Osteoblast (primary cell): ENCODE results near the gene KCNH3. TPM values are rescaled to one million over a fixed set of nuclear protein-coding genes. Genes with fewer than 3 reads are reported as not detected.

Experiments
- DNase-seq: peaks from one replicate; pipeline ENCODE4 v3.0.0; 2011; ENCODE audit warnings: low spot score, mixed read lengths; ENCODE audit not compliant: insufficient read length; ENCODE audit errors: missing footprints
- H2AFZ ChIP-seq: 2 replicates; pipeline ENCODE4 v1.6.0; 2011; ENCODE audit warnings: mild to moderate bottlenecking, low read length
- H3K27ac ChIP-seq: 2 replicates; pipeline ENCODE4 v1.5.1; 2011; ENCODE audit warnings: mild to moderate bottlenecking, low read depth, low read length, moderate library complexity
- H3K27me3 ChIP-seq: 2 replicates; pipeline ENCODE4 v1.6.0; 2012; ENCODE audit warnings: mild to moderate bottlenecking, control low read depth, inconsistent platforms, low read length, moderate library complexity; ENCODE audit not compliant: insufficient read depth
- H3K36me3 ChIP-seq: 2 replicates; pipeline ENCODE4 v1.5.1; 2011; ENCODE audit warnings: mild to moderate bottlenecking, low read length, control low read depth, moderate library complexity; ENCODE audit not compliant: insufficient read depth
- H3K4me1 ChIP-seq: 2 replicates; pipeline ENCODE4 v1.5.1; 2011; ENCODE audit warnings: mild to moderate bottlenecking, low read length, control low read depth, moderate library complexity; ENCODE audit not compliant: insufficient read depth
- H3K4me2 ChIP-seq: 2 replicates; pipeline ENCODE4 v1.6.0; 2011; ENCODE audit warnings: mild to moderate bottlenecking, low read length; ENCODE audit not compliant: insufficient read depth
- H3K4me3 ChIP-seq: fragments of 200-600 bp; sonication (generic); 3 replicates; pipeline ENCODE4 v1.5.1; 2012; ENCODE audit warnings: mild to moderate bottlenecking, low read length, inconsistent platforms; ENCODE audit not compliant: insufficient read depth
- H3K79me2 ChIP-seq: 2 replicates; pipeline ENCODE4 v1.6.0; 2012; ENCODE audit warnings: mild to moderate bottlenecking, low read length, control low read depth, inconsistent platforms; ENCODE audit not compliant: insufficient read depth
- H3K9me3 ChIP-seq: 2 replicates; pipeline ENCODE4 v1.5.1; 2011; ENCODE audit warnings: low read depth, low read length, control low read depth
- H4K20me1 ChIP-seq: 2 replicates; pipeline ENCODE4 v1.6.0; 2012; ENCODE audit warnings: mild to moderate bottlenecking, low read length, control low read depth; ENCODE audit not compliant: insufficient read depth
- total RNA-seq: library from RNA; depleted of rRNA; stranded (reverse); fragments of >200 nt; gene quantifications from 2 replicates; pipeline ENCODE4 v1.2.3, GENCODE V29; 2012
- TF ChIP-seq, protein P1 (sequence below): IDR thresholded peaks from 2 replicates; pipeline ENCODE4 v1.5.1; 2011; ENCODE audit warnings: mild to moderate bottlenecking, low read depth, low read length, moderate library complexity; ENCODE audit errors: extremely low read depth

KCNH3 gene
- total RNA-seq, 1 donor: not detected

DNA sequence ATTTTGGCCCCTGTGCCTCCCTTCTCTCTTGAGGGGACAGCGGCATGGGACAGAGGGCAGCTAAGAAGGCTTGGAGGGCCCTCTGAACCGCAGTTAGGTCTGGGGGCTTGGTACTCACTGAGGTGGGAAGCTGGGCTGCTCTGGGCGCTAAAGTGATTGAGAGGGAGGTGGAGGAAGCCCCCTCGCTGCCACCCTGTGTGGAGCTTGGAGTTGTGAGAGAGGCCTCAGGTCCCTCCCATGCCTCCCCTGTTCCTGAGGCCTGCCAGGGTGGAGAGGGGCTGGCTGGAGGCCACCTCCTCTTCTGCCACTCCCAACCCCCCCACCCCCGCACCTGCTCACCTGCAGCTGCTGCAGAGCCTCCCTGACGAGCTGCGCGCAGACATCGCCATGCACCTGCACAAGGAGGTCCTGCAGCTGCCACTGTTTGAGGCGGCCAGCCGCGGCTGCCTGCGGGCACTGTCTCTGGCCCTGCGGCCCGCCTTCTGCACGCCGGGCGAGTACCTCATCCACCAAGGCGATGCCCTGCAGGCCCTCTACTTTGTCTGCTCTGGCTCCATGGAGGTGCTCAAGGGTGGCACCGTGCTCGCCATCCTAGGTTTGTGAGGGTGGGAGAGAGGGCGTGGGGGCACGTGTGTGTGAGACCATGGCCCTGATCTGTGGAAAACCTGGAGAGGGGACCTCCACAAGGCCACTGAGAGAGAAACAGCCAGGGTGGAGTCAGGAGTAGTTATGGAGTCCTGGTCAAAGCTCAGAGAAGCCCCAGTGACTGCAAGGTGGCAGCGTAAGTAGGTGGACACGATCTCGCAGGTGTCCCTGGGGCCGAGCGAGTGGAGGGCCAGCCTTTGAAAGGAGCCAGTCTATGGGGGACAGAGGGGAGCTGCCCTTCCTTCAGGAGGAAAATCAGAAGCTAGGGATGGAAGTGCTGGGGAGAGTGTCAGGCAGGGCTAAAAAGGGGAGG, 11.2 kb downstream of the KCNH3 start:
- H3K27ac ChIP-seq: no peak overlapping the region
- H3K79me2 ChIP-seq: no peaks in the 10 kb centered on the region
- no peak overlapping the region for H2AFZ ChIP-seq
- peaks cover 5% of the 10 kb centered on the region for H3K4me1 ChIP-seq
- TF ChIP-seq, protein P1, sequence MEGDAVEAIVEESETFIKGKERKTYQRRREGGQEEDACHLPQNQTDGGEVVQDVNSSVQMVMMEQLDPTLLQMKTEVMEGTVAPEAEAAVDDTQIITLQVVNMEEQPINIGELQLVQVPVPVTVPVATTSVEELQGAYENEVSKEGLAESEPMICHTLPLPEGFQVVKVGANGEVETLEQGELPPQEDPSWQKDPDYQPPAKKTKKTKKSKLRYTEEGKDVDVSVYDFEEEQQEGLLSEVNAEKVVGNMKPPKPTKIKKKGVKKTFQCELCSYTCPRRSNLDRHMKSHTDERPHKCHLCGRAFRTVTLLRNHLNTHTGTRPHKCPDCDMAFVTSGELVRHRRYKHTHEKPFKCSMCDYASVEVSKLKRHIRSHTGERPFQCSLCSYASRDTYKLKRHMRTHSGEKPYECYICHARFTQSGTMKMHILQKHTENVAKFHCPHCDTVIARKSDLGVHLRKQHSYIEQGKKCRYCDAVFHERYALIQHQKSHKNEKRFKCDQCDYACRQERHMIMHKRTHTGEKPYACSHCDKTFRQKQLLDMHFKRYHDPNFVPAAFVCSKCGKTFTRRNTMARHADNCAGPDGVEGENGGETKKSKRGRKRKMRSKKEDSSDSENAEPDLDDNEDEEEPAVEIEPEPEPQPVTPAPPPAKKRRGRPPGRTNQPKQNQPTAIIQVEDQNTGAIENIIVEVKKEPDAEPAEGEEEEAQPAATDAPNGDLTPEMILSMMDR: no peak
- H3K4me2 ChIP-seq: no peak overlapping the region
- DNase-seq: peak; percentile 84
- H3K4me3 ChIP-seq: no peak overlapping the region
- no peaks in the 10 kb centered on the region for H3K36me3 ChIP-seq
- H3K27me3 ChIP-seq: peaks cover 47% of the 10 kb centered on the region
- H4K20me1 ChIP-seq: no peaks in the 10 kb centered on the region
- H3K9me3 ChIP-seq: no peaks in the 10 kb centered on the region

DNA sequence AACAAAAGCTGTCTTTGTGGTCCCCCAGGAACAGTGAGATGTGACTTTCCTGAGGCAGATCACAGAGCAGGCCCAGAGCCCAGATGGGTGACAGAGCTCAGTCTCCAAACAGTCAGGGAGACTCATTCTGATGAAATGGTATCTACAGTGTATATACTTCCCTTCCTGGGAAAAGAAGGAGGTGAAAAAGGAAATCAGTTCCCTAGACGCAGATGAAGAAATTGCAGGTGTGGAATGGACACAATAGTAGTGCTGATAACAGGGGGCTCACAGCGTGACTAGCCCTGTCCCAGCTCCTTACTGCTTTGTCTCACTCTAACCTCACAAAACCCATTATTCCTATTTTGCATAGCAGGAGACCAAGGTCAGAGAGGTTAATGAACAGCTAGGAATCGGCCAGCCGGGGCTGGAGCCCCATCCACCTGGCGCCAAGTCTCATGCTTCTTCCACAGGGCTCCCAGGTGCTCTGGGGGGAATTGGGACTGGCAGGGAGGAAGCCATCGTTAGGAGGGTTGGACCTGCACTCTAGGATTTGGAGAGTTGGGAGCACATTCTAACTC, 11.9 kb downstream of the KCNH3 start:
- Histone ChIP-seq H3K4me3 (no peak overlapping the region), H3K27ac (no peak overlapping the region), H3K27me3 (peaks cover 45% of the 10 kb centered on the region), H3K36me3 (no peaks in the 10 kb centered on the region), H3K9me3 (no peaks in the 10 kb centered on the region), H3K4me2 (no peak overlapping the region), H3K4me1 (peaks cover 5% of the 10 kb centered on the region), H2AFZ (no peak overlapping the region), H3K79me2 (no peaks in the 10 kb centered on the region), H4K20me1 (no peaks in the 10 kb centered on the region)
- TF ChIP-seq, protein P1: no peak
- peak; percentile 83 for DNase-seq

DNA sequence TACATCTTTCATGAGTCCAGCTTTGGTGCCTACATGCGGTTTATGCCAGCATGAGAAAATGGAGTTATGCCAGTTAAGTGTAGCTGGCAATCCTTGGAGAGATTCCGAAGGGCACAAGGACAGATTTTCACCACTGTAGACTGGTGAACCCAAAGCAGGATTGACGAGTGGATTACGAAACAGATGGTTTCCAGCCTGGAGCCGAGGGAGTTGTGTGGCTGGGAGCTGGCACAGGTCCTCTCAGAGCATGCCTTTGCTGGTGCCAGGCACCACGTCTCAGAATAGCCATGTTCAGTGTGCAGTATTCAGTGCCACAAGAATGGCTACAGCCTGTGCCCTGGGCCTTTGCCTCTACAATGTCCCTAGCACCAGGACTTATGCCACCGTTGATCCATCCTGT, 13.2 kb downstream of the KCNH3 start:
- H3K27me3 ChIP-seq: peaks cover 41% of the 10 kb centered on the region
- no peaks in the 10 kb centered on the region for H3K79me2 ChIP-seq
- peaks cover 5% of the 10 kb centered on the region for H3K4me1 ChIP-seq
- peak; percentile 89 for DNase-seq
- no peaks in the 10 kb centered on the region for H3K36me3 ChIP-seq
- no peak overlapping the region for H3K4me2 ChIP-seq
- no peak overlapping the region for H2AFZ ChIP-seq
- no peak overlapping the region for H3K27ac ChIP-seq
- TF ChIP-seq, protein P1: no peak
- H3K9me3 ChIP-seq: no peaks in the 10 kb centered on the region
- H4K20me1 ChIP-seq: no peaks in the 10 kb centered on the region
- no peak overlapping the region for H3K4me3 ChIP-seq

DNA sequence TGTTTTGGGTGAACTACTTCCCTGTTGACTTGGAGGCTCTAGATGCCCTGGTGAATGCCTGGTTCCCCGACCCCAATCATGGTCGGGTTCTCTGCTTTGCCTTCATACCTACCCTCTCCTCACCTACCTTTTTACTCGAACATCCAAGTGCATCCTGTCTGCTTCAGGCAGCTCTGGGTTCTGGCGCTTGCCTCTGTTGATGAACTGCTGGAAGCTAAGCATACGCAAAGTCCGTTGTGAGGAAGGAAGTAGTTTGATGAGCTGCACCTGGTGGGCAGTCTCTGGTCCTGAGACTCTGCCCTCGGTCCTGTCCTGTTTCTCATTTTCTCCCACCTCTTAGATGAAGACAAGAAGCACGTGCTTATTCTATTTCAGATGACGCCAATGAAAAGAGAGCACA, 13.6 kb downstream of the KCNH3 start:
- H3K79me2 ChIP-seq: no peaks in the 10 kb centered on the region
- H3K27me3 ChIP-seq: peaks cover 38% of the 10 kb centered on the region
- H4K20me1 ChIP-seq: no peaks in the 10 kb centered on the region
- no peak for DNase-seq
- peaks cover 5% of the 10 kb centered on the region for H3K4me1 ChIP-seq
- H3K4me2 ChIP-seq: no peak overlapping the region
- TF ChIP-seq, protein P1: no peak
- H3K36me3 ChIP-seq: no peaks in the 10 kb centered on the region
- no peak overlapping the region for H3K4me3 ChIP-seq
- no peaks in the 10 kb centered on the region for H3K9me3 ChIP-seq
- no peak overlapping the region for H2AFZ ChIP-seq
- H3K27ac ChIP-seq: no peak overlapping the region
